Cerebellar cortex (tissue), 1 donor: ENCODE data around the gene SPATA20.

Source experiments
- DNase-seq: peaks from one replicate; pipeline ENCODE4 v3.0.0-alpha.2; 2015; ENCODE audit warnings: low spot score

The SPATA20 gene

GRCh38 chr17:50602836-50603235, 55.9 kb downstream of the SPATA20 start:
- DNase-seq = no peak

- DNase-seq = no peak
These were observed 56.4 kb downstream of the SPATA20 start for GRCh38 chr17:50603340-50603739.

GRCh38 chr17:50604513-50604912, 57.5 kb downstream of the SPATA20 start:
- no peak for DNase-seq

- no peak for DNase-seq
These were observed 58.5 kb downstream of the SPATA20 start for GRCh38 chr17:50605429-50605828.
